ENCODE measurements around the gene ABHD17B. TPM values are rescaled to one million over a fixed set of nuclear protein-coding genes. Genes with fewer than 3 reads are reported as not detected.
A peak's percentile ranks its signal among the peaks of the same experiment; 100 is the strongest.

Gene ABHD17B
- polyA plus RNA-seq, 3 donors, result 26.2 to 33.1 (median 28.3) TPM

GRCh38 chr9:71887362-71887761 is 23.6 kb downstream of the ABHD17B start:
- DNase-seq (ENCODE audit: extremely low read depth in 1 of 11, low read depth in 9 of 11, low spot score in 4 of 11), result no peak

DNA sequence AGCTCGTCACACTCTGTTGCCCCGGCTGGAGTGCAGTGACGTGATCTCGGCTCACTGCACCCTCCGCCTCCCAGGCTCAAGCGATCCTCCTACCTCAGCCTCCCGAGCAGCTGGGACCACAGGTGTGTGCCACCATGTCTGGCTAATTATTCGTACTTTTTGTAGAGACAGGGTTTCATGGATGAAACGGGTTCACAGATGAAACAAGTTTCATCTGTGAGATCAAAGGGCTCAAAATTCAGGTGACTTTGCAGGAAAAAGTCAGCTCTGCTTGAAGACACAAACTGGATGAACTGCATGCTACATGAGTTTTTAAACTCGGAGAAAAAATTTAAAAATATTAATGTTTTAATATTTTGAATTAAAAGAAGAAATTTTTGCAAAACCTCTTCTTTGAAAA is 24.5 kb downstream of the ABHD17B start:
- no peak for DNase-seq (ENCODE audit: extremely low read depth in 1 of 11, low read depth in 9 of 11, low spot score in 4 of 11)

- DNase-seq (ENCODE audit: extremely low read depth in 1 of 11, low read depth in 9 of 11, low spot score in 4 of 11), result no peak
These were observed 25.0 kb downstream of the ABHD17B start for GRCh38 chr9:71886015-71886414.

GRCh38 chr9:71885467-71885866 is 25.5 kb downstream of the ABHD17B start:
- peak in 1 of 11 donors; percentile 2 for DNase-seq (ENCODE audit: extremely low read depth in 1 of 11, low read depth in 9 of 11, low spot score in 4 of 11)

DNA sequence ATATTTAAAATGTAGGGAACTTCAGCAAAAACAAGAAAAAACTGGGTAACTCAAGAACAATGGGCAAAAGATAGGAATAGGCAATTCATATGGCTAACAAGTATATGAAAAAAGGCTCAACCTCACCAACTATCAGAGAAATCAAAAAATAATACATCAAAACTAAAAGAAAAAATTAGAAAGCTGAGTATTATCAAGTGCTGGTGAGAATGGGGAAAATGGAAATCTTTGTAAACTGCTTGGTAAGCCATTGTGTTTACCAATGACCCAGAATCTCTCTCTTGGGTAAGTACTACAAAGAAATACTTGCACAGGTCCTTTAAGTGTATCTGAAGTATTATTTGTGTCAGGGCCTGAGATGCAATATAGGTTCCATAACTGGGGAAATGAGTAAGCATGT is 27.0 kb downstream of the ABHD17B start:
- DNase-seq (ENCODE audit: extremely low read depth in 1 of 11, low read depth in 9 of 11, low spot score in 4 of 11), result no peak

DNA sequence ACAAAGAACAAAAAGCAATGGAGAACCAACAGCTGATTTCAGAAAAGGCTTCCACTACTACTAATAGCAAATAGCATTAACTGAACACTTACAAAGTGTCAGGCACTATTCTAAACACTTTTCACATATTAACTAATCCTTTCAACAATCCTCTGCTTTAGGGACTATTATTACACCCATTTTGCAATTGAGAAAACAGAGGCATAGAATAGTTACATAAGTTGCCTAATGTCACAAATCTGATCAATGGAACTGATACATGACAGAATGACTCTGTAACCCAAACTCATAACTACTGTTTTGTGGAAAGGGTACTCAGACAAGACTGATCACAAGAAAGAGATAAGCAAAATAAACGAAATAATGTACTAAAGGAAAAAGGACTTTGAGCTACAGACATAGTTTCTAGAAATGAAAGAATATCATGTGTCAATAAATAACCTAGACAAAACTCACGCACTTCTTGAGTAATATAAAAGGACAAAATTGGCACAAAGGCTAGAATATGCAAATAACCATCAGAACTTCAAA is 31.3 kb downstream of the ABHD17B start:
- no peak for DNase-seq (ENCODE audit: extremely low read depth in 1 of 11, low read depth in 9 of 11, low spot score in 4 of 11)

DNA sequence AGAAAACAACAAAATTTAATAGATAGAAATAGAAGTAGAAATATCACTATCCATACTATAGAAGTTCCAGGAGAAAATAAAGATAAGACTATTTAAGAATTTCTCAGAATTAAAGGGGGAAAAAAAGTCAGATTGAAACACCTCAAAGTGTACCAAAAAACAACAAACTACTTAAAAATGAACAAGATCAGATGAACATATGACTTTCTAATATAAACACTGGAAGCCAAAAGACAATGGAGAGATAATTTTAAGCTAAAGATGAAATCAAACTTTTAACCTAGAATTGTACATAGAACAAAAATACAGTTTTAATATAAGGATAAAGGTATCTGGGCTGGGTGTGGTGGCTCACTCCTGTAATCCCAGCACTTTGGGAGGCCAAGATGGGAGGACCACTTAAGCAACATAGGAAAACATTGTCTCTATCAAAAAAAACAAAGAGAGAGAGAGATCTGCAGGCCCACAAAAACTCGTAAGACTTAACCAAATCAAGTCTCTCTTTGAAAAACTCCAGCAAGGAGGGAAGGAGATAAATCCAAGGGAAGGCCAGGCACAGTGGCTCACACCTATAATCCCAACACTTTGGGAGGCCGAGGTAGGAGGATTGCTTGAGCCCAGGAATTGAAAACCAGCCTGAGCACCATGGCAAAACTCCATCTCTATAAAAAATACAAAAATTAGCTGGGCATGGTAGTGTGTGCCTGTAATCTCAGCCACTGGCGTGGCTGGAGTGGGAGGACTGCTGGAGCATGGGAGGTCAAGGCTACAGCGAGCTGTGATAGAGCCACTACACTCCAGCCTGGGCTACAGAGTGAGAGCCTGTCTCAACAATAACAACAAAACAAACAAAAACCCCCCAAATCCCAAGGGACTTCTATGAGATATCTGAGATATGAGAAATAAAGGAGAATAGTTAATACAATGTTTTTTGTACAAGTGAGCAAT is 32.4 kb downstream of the ABHD17B start:
- DNase-seq (ENCODE audit: extremely low read depth in 1 of 11, low read depth in 9 of 11, low spot score in 4 of 11), result no peak

DNA sequence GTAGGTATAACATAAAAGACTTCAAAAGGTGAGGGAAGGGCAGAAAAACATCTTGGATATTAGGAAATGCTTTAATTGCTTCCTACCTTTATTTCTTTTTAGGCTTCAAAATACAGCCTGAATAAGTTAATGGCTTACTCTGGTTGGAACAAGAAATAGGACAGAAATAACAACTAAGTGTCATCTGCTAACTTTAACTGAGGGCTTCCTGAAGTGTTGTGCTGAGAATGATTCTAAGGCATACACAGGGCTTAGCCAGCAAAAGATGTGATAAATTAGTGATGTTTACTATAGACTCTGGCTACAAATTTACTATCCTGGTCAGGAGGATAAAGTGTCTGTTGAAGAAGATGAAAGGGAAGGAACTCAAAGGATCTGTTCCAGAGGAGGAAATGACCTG is 34.2 kb downstream of the ABHD17B start:
- DNase-seq (ENCODE audit: extremely low read depth in 1 of 11, low read depth in 9 of 11, low spot score in 4 of 11), result no peak

- no peak for DNase-seq (ENCODE audit: extremely low read depth in 1 of 11, low read depth in 9 of 11, low spot score in 4 of 11)
These were observed 34.9 kb downstream of the ABHD17B start for GRCh38 chr9:71876106-71876505.

GRCh38 chr9:71875345-71875744 is 35.6 kb downstream of the ABHD17B start:
- no peak for DNase-seq (ENCODE audit: extremely low read depth in 1 of 11, low read depth in 9 of 11, low spot score in 4 of 11)

DNA sequence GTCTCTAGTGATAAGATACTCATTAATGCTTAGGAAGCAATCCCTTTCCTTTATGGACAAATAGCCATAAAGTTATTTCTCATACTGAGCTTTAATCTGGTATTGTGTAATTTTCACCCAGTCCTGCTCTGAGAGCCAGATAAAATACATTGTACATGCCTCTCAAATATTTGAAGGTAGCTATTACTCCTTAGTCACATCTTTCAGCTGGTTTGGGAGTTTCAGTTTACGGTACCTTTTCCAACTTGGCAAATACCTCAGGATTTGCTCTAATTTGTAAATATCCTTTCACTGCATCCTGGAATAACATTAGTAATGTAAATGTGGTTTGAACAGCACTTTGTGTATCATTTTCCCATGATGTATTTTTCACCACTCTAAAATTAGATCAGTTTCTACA is 47.4 kb downstream of the ABHD17B start:
- no peak for DNase-seq (ENCODE audit: extremely low read depth in 1 of 11, low read depth in 9 of 11, low spot score in 4 of 11)

DNA sequence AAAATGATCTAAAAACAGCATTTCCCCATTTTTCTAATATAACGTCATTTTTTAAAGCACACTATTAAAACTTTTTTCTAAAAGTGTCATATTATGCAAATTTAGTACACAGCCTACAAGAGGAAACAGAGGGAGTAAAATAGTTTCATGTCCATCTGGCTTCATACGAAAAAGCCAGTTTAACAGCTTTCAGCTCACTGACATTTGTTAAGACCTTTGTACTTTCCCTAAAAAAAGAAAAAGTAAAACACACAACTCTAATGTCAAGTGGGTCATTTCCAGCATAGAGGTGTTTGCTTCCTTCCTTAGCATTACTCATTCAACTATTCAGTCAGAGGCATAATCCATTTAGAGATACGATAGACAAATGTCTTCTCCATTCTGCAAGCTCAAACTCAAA is 49.4 kb downstream of the ABHD17B start:
- no peak for DNase-seq (ENCODE audit: extremely low read depth in 1 of 11, low read depth in 9 of 11, low spot score in 4 of 11)

DNA sequence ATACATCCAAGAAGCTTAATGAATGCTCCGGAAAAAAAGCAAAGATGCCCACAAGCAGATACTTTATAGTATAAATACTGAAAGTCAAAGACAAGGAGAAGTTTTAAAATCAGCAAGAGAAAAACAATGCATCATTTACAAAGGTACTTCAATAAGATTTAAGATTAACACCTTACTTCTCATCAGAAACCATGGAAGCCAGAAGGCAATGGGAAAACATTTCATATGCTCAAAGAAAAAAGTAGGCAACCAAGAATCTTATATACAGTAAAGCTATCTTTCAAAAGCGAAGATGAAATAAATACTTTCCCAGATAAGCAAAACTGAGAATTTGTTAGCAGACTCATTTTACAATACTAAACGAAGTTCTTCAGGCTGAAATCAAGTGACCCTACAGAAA is 51.1 kb downstream of the ABHD17B start:
- DNase-seq (ENCODE audit: extremely low read depth in 1 of 11, low read depth in 9 of 11, low spot score in 4 of 11), result no peak

DNA sequence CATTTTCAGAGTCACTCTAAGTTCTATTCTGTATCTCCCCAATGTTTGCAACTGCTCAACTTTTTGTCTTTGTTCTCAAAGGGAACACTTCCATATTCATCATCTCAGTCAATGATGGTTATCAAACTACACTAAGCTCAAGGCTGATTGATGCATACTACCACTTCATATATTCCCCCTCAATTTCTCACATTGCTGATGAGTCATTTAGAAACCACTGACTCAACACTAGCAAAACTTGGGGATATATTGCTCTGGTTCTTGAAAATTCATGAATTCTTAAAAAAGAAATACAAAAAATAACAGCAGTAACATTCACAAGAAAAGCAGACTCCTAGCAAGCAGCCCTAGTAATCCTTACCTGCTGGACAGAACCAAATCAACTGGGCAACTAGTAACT is 52.2 kb downstream of the ABHD17B start:
- DNase-seq (ENCODE audit: extremely low read depth in 1 of 11, low read depth in 9 of 11, low spot score in 4 of 11), result no peak

- DNase-seq (ENCODE audit: extremely low read depth in 1 of 11, low read depth in 9 of 11, low spot score in 4 of 11), result no peak
These were observed 52.7 kb downstream of the ABHD17B start for GRCh38 chr9:71858102-71858798.

DNA sequence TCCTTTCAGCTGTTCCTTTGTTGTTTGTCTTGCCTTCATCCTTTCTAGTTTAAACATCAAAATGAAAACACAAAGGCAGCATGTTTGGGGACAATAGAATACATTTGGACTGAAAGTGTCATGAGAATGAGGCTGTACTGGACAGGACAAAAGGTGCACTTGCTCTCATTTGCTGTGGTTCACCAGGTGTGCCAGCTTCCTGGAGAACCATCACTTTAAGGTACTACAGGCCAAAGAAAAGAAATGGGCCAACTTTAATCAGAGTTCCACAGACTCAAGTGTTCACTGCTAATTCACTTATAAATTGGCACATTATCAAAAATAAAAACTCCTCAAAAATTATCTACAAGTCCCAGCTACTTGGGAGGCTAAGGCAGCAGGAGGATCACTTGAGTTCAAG is 53.8 kb downstream of the ABHD17B start:
- no peak for DNase-seq (ENCODE audit: extremely low read depth in 1 of 11, low read depth in 9 of 11, low spot score in 4 of 11)

DNA sequence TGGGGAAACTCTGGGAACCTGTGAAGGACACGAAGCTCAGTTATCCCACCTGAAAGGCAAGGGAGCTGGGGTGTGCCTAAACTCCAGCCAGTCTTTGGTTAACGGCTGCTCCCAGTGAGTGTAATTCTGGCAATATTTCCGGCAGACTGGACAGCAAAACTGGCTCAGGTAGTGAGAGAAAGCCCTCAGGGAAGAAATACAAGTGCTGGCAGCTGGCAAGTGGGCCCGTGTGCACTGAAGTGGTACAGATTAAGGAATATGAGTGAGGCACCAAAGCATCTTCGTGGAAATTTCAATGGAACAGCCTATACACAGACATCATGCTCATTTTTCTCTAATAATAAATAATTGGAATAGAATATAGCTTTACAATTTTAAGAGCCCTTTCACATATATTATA is 56.2 kb downstream of the ABHD17B start:
- DNase-seq (ENCODE audit: extremely low read depth in 1 of 11, low read depth in 9 of 11, low spot score in 4 of 11), result no peak

DNA sequence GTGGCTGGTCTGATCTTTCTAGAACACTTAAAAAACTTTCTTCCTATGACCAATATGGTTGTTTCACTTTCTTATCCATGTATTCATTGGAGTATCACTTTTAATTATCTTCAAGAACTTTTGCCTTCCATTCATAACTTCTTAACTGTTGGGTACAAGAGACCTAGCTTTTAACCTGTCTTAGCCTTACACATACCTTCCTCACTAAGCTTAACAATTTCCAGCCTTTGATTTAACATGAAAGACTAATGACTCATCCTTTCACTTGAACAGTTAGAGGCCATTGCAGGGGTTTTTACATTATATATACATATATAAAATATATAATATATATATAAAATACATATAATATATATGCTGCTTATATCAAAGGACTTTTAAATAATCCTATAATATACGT is 57.9 kb downstream of the ABHD17B start:
- no peak for DNase-seq (ENCODE audit: extremely low read depth in 1 of 11, low read depth in 9 of 11, low spot score in 4 of 11)

GRCh38 chr9:71850996-71851395 is 60.0 kb downstream of the ABHD17B start:
- no peak for DNase-seq (ENCODE audit: extremely low read depth in 1 of 11, low read depth in 9 of 11, low spot score in 4 of 11)

- DNase-seq (ENCODE audit: extremely low read depth in 1 of 11, low read depth in 9 of 11, low spot score in 4 of 11), result no peak
These were observed 63.1 kb downstream of the ABHD17B start for GRCh38 chr9:71847892-71848291.

Data from renal cortex interstitium (tissue), 11 donors.